ENCODE measurements around the gene PTPRR.

Gene PTPRR

GRCh38 chr12:70638639-70639360 lies 281.7 kb downstream of the PTPRR start:
- no peak for DNase-seq

- DNase-seq: no peak
Observed at GRCh38 chr12:70637303-70638085, 283.0 kb downstream of the PTPRR start, which contains the start of gene PTPRB. PTPRB (minus strand) TSS chr12:70637429; CDS start chr12:70637395, 34 bp downstream.

GRCh38 chr12:70635755-70636154 lies 284.8 kb downstream of the PTPRR start:
- no peak for DNase-seq

GRCh38 chr12:70628701-70629480 lies 291.6 kb downstream of the PTPRR start:
- no peak for DNase-seq

DNA sequence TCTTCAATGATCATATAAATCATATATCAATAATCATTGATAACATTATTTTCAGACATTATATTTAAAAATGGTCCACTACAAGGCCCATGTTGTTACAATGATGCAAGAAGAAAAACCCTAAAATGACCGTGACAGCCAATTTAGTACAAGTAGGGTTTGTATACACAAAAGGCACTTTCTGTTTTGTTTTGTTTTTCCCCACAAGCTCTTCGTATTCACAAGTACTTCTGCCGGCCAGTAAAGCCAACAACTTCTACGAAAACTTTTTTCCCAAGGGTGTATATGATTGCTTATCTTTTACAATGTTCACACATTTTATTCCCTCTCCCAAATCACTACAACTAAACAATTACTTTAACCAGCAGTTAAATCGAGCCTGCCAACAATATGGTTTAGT lies 292.9 kb downstream of the PTPRR start:
- no peak for DNase-seq

GRCh38 chr12:70626180-70626579 lies 294.4 kb downstream of the PTPRR start:
- DNase-seq: no peak

GRCh38 chr12:70619471-70620152 lies 300.9 kb downstream of the PTPRR start:
- no peak for DNase-seq

DNA sequence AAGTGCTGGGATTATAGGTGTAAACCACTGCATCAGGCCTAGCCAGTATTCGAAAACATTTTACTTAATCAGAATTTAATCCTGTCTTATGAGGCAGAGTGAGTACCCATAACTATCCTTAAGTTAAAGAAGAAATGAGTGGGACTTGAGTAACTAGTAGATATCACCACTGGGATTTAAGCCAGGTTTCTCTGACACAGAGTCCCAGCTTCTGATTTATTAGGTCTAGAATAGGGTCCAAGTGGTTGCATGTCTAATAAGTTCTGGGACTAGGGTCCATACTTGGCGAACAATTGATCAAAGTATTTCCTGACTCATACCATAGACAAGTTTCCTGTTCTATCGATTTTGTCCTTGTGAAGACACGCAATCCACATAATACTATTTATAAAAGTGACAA lies 302.2 kb downstream of the PTPRR start:
- no peak for DNase-seq

- DNase-seq: no peak
Observed at GRCh38 chr12:70617450-70617849, 303.1 kb downstream of the PTPRR start.

- no peak for DNase-seq
Observed at GRCh38 chr12:70615174-70615866, 305.2 kb downstream of the PTPRR start.

- DNase-seq: no peak
Observed at GRCh38 chr12:70609739-70610491, 310.6 kb downstream of the PTPRR start.

- no peak for DNase-seq
Observed at GRCh38 chr12:70609203-70609602, 311.3 kb downstream of the PTPRR start.

DNA sequence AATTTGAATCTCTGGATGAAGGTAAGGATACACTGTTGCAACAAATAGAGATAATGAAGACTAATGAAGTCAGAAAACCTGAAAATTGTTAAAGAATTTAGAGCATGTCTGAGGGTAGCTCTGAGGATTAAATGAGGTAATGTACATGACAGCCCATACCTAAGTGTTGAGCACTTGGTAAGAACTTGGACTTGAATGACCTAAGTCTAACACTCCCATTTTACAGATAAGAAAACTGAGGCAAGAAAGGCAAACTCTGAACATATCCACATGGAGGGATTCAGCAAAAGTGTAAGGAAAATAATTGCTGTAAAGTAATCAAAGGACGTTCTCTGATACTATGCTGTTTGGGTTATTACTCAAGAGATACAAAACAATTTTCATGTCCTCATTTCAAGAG lies 312.4 kb downstream of the PTPRR start:
- no peak for DNase-seq

- no peak for DNase-seq
Observed at GRCh38 chr12:70607107-70607506, 313.4 kb downstream of the PTPRR start.

DNA sequence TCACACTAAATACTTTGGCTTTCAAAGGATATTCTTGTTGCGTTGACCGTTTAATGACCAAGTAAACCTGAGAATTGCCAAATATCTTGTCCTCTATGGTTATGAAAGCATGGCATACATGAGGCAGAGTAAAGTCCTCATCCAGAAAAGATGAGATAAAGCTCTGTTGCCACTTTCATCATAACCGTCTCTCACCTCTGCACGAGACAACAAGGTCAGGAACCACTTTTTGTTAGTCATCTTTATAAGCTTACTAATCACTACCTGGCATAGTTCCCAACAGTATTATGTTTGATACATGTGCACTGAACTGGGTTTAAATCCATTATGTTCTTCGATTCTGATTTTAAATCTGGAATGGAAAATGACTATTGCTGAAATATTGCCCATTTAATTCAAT lies 314.6 kb downstream of the PTPRR start:
- DNase-seq: no peak

DNA sequence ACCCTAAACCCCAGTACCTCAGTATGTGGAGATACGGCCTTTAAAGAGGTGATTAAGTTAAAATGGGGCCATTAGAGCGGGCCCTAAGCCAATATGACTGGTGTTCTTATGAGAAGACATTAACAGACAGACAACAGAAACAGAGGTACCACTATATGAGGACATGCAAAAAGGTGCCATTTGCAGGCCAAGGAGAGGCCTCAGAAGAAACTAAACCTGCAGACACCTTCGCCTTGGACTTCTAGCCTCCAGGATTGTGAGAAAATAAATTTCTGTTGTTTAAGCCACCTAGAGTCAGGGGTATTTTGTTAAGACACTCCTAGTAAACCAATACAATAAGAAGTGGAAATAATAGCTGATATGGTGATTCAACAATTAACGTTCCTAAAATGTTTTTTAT lies 315.9 kb downstream of the PTPRR start:
- no peak for DNase-seq

DNA sequence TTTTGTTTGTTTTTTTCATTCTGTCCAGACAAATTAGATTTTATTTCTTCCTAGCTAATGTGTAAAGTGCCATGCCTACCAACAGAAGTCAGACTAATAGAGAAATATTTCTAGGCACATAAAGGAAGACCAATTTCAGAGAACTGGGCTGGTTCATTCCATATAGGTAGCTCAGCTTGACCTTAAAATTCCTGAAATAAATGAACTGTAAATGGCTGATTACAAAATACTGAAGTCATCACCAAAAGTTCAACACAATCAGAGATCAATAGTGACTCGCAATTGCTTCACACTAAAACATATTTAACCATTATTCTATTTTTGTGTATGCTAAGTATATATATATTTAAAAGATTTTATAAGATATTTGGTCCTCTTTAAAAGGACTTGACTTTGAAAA lies 317.5 kb downstream of the PTPRR start:
- no peak for DNase-seq

DNA sequence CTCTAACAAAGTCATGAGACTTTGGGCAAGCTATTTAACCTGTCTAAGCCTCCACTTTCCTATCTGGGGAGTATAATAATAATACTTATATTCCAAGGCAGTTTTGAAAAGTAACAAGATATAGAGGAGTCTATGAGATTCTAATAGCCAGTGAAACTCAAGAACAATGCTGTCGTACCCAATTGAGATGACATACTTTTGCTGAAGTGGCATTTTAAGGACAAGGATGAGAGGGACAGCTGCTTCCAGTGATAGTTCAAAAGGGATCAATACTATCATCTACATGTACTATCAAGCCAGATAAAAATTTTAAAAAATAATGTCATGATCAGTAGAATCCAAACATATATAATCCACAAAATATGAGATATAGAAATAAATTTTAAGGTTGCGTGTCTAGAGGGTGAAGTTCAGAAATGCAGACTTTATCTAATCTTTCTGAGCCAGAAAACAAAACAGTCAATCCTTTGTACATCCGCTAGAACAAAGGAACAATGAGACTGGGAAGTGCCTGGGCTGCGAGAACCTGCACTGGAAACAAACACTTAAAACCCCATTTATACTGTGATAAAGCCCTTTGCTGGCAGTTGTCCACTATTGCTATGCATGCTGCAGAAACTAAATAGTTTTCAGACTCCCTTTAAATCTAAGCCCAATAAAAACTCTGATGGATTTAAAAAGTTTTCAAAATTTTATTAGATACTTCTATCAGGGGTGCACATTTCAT lies 321.9 kb downstream of the PTPRR start:
- no peak for DNase-seq

DNA sequence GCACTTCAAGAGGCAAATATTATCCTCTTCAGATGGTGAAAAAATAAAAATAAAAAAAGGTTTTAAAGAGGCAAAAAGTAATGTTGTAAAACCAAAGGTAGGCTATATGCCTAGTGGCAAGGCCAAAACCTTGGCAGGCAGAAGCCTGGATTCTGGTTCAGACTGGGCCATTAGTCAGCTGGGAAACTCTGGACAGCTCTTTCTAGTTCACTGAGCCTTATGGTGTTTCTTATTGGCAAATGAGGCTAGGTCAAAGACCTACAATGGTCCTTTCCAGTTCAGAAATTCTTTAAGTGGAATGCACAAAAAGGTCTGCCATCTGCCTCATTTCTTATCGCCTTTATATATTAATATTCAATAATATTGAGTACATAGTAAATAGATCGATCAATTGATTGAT lies 327.9 kb downstream of the PTPRR start:
- no peak for DNase-seq

DNA sequence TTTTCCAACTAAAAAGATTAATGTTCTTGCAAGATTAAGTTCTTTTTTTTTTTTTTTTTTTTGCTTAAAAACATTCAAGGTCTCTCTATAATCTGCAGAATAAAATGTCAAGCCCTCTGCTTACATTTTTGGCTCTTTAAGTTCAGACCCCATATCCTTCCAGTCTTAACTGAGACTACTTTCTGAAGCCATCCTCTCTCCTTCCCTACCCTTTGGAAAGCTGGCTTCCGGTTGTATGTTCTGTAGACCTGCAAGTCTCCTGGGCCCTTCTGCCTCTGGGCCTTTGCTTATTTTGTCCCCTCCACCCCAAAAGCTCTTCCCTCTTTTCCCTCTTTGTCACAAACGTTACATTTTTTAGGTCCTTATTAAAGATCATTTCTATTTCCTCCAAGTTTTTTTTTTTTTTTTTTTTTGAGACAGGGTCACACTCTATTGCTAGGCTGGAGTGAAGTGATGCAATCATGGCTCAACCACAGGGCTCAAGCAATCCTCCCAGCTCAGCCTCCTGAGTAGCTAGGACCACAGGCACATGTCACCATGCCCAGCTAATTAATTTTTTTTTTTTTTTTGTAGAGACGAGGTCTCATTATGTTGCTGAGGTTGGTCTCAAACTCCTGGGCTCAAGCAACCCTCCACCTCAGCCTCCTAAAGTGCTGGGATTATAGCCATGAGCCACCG lies 329.9 kb downstream of the PTPRR start:
- DNase-seq: no peak
